Gastroesophageal sphincter (tissue), 4 donors: ENCODE data around the gene HEPACAM2. TPM values are rescaled to one million over a fixed set of nuclear protein-coding genes. Genes with fewer than 3 reads are reported as not detected.

Source experiments
- ATAC-seq: fragments of 150-250 bp; one replicate; pipeline ENCODE4 v1.9.1; 2016; ENCODE audit warnings: mild to moderate bottlenecking, moderate library complexity
- H3K27ac ChIP-seq, 4 donors: fragments of 200-600 bp; sonication (generic) in 3 of 4; 1 replicate in 3 of 4; 2 replicates in 1 of 4; pipeline ENCODE4 v1.5.1; 2016 to 2019
- H3K27me3 ChIP-seq: fragments of 200-600 bp; sonication (generic); one replicate; pipeline ENCODE4 v1.5.1; 2019
- H3K36me3 ChIP-seq, 2 donors: fragments of 200-600 bp; sonication (generic); one replicate each; pipeline ENCODE4 v1.5.1; 2019; ENCODE audit warnings: control low read depth in 1 of 2
- H3K4me1 ChIP-seq, 3 donors: fragments of 200-600 bp; sonication (generic); 1 replicate in 2 of 3; 2 replicates in 1 of 3; pipeline ENCODE4 v1.5.1; 2016 to 2019; ENCODE audit warnings: control low read depth in 2 of 3
- H3K4me3 ChIP-seq, 2 donors: fragments of 200-600 bp; sonication (generic); one replicate each; pipeline ENCODE4 v1.5.1; 2019; ENCODE audit warnings: mild to moderate bottlenecking in 1 of 2, moderate library complexity in 1 of 2
- H3K9me3 ChIP-seq, 3 donors: fragments of 200-600 bp; sonication (generic); one replicate each; pipeline ENCODE4 v1.5.1; 2017 to 2019; ENCODE audit warnings: control low read depth in 2 of 3
- EP300 ChIP-seq: sonication (generic); formaldehyde crosslinking; IDR thresholded peaks from one replicate; pipeline ENCODE4 v1.6.1; 2017; ENCODE audit warnings: antibody characterized with exemption, mild to moderate bottlenecking
- POLR2A ChIP-seq, 2 donors: fragments of 450-650 bp; IDR thresholded peaks; one replicate each; pipeline ENCODE4 v1.6.1; 2017; ENCODE audit warnings: antibody characterized with exemption in 2 of 2, mild to moderate bottlenecking in 2 of 2, moderate library complexity in 1 of 2
- POLR2AphosphoS5 ChIP-seq: sonication (generic); formaldehyde crosslinking; IDR thresholded peaks from one replicate; pipeline ENCODE4 v1.6.1; 2017; ENCODE audit warnings: antibody characterized with exemption
- WGBS, 2 donors: methylation state at CpG; one replicate each; pipeline ENCODE4 v1.1.5; 2018; ENCODE audit warnings: low coverage in 1 of 2; 5-methylcytosine and 5-hydroxymethylcytosine counted together
- total RNA-seq, 4 donors: library from RNA; depleted of rRNA; stranded (reverse); fragments of >200 nt; gene quantifications; one replicate each; pipeline ENCODE4 v1.1.0, GENCODE V29; 2016
- TF ChIP-seq, protein P1 (sequence below), 4 experiments: fragments of 200-600 bp in 2 of 4; fragments of 450-650 bp in 2 of 4; sonication (generic) in 1 of 4; IDR thresholded peaks; one replicate each; pipeline ENCODE4 v1.5.1; 2017 to 2019; ENCODE audit warnings: antibody characterized with exemption in 4 of 4, mild to moderate bottlenecking in 2 of 4, moderate library complexity in 2 of 4

HEPACAM2 gene
- total RNA-seq, 4 donors from 2014 or later: not detected

DNA sequence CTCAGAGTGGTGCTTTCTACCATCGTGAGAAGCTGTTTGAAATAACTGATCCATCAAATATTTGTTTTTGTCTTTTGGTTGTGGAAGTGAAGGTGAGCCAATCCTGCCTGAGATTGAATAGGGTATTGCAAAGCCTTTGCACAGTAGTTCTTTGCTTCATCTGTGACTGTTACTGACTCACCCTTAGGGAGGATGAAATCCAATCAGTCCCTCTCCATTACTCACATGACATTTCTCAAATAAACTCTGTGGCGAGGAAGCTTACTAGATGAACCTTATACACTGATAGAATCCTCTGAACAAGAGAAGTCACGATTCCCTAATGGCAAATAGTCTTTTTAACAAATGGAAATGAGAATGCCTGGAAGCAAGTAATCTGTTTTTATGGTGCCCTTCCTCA lies 31.9 kb downstream of the HEPACAM2 start:
- no peaks in the 10 kb centered on the region for H3K36me3 ChIP-seq
- no peak overlapping the region for H3K4me3 ChIP-seq
- no peak for ATAC-seq
- no peaks in the 10 kb centered on the region for H3K4me1 ChIP-seq
- 38 to 45% methylated on average over 3 of the region's 3 CpGs for WGBS, 2 donors
- H3K27ac ChIP-seq: no peak overlapping the region
- no peaks in the 10 kb centered on the region for H3K9me3 ChIP-seq
- TF ChIP-seq POLR2A (IDR thresholded peaks at IDR 0.05) (no peak), EP300 (no peak), POLR2AphosphoS5 (no peak)
- TF ChIP-seq, protein P1, sequence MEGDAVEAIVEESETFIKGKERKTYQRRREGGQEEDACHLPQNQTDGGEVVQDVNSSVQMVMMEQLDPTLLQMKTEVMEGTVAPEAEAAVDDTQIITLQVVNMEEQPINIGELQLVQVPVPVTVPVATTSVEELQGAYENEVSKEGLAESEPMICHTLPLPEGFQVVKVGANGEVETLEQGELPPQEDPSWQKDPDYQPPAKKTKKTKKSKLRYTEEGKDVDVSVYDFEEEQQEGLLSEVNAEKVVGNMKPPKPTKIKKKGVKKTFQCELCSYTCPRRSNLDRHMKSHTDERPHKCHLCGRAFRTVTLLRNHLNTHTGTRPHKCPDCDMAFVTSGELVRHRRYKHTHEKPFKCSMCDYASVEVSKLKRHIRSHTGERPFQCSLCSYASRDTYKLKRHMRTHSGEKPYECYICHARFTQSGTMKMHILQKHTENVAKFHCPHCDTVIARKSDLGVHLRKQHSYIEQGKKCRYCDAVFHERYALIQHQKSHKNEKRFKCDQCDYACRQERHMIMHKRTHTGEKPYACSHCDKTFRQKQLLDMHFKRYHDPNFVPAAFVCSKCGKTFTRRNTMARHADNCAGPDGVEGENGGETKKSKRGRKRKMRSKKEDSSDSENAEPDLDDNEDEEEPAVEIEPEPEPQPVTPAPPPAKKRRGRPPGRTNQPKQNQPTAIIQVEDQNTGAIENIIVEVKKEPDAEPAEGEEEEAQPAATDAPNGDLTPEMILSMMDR (IDR thresholded peaks at IDR 0.05): no peak
- H3K27me3 ChIP-seq: no peaks in the 10 kb centered on the region

DNA sequence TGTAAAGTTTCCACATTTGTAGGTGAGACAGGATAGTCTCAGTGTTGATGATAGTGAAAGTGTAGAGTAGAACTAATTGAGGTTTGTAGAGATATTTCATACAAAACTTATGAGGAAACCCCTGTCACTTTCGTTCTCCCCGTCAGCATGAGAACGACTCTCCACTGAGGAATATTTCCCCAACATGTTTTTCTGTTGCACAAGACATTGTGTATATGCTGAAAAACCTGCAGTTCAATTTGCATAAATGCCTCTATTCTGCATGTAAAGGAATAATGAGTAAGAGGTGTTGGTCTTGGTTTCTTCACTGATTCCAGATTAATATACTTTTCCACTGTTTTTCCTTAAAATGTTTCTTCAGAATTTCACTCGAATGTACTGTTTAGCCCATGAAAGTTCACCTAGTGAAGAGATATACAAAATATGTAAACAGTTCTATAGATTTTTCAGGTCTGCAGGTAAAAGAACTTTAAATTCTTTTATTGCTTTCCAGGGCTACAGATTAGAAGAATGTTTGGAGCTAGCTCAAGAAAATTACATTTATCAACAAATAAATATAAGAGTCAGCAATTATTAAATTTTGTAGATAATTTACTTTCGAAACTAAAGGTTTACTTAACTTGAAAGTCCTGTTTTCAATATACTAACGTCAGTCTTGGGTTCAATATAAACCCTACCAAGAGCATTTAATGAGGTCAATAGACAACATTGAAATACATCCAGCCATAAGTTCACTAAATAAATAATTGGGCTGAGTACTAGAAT lies 37.2 kb downstream of the HEPACAM2 start:
- Histone ChIP-seq H3K27ac (no peak overlapping the region), H3K9me3 (no peaks in the 10 kb centered on the region), H3K36me3 (no peaks in the 10 kb centered on the region), H3K27me3 (no peaks in the 10 kb centered on the region), H3K4me3 (no peak overlapping the region), H3K4me1 (no peaks in the 10 kb centered on the region)
- WGBS, 2 donors: 55 to 68% methylated on average over 6 of the region's 6 CpGs
- TF ChIP-seq, protein P1 (IDR thresholded peaks at IDR 0.05): no peak
- TF ChIP-seq POLR2AphosphoS5 (no peak), POLR2A (IDR thresholded peaks at IDR 0.05) (no peak), EP300 (no peak)
- no peak for ATAC-seq

DNA sequence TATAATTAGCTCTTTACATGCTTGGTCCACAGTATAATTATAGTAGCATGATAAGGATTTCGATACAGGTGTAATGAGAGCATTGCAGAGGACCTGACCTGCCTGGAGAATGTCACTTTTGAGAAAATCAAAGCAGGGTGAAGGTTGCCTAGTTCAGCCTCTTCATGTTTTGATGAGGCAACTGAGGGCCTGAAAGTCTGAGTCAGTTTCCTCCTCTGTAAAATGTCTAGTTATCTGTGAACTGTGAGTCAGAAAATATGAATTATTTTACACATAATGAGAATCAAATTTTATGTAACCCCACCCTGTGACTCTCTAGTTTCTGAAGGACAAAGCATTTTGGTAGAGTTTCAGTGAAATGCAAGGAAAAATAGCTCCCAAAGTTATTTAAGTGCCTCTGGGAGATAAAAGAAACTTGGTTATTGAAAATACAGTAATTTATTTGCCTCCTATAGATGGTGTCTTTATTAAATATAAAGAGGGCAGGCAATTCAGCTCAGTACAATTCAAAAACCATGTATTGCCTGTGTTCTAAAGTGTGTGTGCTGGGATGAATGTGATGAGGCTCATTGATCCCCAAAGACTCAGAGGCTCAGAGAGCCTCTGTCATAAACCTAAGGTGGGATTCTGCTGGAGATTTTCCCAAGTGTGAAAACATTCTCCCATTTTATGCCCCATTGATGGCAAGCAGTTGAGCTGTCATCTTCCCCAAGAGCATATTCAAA lies 40.8 kb downstream of the HEPACAM2 start:
- Histone ChIP-seq H3K4me1 (no peaks in the 10 kb centered on the region), H3K27ac (no peak overlapping the region), H3K27me3 (no peaks in the 10 kb centered on the region), H3K9me3 (no peaks in the 10 kb centered on the region), H3K4me3 (no peak overlapping the region), H3K36me3 (no peaks in the 10 kb centered on the region)
- no peak for ATAC-seq
- no peak for TF ChIP-seq EP300
- TF ChIP-seq, protein P1 (IDR thresholded peaks at IDR 0.05): no peak
- TF ChIP-seq POLR2A (IDR thresholded peaks at IDR 0.05): no peak
- TF ChIP-seq POLR2AphosphoS5: no peak
- WGBS, 2 donors: 42% methylated on average over 1 of the region's 1 CpG; no CpG with 5 or more reads in 1 of the 2 donors

DNA sequence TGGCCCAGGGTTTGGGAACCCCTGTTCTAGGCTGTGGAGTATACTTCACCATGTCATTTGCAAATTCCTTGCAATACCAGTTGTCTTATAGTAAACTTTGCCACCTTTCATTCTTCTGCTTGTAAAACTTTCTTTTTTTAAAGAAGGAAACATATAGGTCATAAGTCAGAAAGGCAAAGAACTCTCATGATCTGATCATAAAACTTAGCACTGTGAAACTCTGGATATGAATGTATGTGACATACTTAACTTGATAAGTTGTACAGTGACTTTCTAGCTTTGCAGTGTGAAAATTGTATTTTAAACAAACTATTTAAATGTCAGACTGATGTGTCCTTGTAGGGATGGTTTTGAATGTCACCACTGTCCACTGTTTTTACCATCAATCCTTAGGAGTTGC lies 47.1 kb downstream of the HEPACAM2 start:
- no peaks in the 10 kb centered on the region for H3K9me3 ChIP-seq
- no peak overlapping the region for H3K4me3 ChIP-seq
- peaks cover 7% of the 10 kb centered on the region for H3K27me3 ChIP-seq
- H3K27ac ChIP-seq: no peak overlapping the region
- no peaks in the 10 kb centered on the region for H3K36me3 ChIP-seq
- TF ChIP-seq POLR2A (IDR thresholded peaks at IDR 0.05): no peak
- no peak for TF ChIP-seq POLR2AphosphoS5
- TF ChIP-seq, protein P1 (IDR thresholded peaks at IDR 0.05): no peak
- no peak for TF ChIP-seq EP300
- ATAC-seq: no peak
- no peaks in the 10 kb centered on the region for H3K4me1 ChIP-seq

DNA sequence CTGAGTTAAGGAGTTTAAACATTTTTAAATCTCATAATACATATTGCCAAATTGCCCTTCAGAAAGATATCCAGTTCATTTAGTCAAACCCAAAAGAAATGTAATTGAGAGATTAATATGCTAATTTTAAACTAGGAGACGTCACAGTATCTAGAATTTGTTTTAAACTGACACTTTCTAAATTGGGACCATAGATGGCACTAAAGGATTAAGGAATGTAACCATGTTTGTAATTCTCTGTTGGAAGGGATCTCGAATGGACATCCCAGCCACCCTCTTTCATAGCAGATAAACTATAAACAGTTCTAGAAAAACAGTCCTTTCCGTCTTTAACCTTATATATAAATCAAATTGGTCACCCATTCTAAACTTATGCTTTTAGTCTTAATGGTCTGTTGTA lies 48.1 kb downstream of the HEPACAM2 start:
- TF ChIP-seq POLR2A (IDR thresholded peaks at IDR 0.05) (no peak), EP300 (no peak), POLR2AphosphoS5 (no peak)
- TF ChIP-seq, protein P1 (IDR thresholded peaks at IDR 0.05): no peak
- no peaks in the 10 kb centered on the region for H3K9me3 ChIP-seq

More for the DNA sequence above, 48.1 kb downstream of the HEPACAM2 start:
- Histone ChIP-seq H3K4me1 (no peaks in the 10 kb centered on the region), H3K36me3 (no peaks in the 10 kb centered on the region), H3K27me3 (peaks cover 12% of the 10 kb centered on the region), H3K4me3 (no peak overlapping the region), H3K27ac (no peak overlapping the region)
- no peak for ATAC-seq
- WGBS, 2 donors: 8 to 11% methylated on average over 3 of the region's 3 CpGs
